Sigmoid colon (tissue), 3 donors: ENCODE measurements around the gene ECM1.

ENCODE experiments used
- POLR2A ChIP-seq, 2 donors: fragments of 450-650 bp; IDR thresholded peaks; one replicate each; pipeline ENCODE4 v1.6.1; 2016; ENCODE audit warnings: antibody characterized with exemption in 2 of 2, mild to moderate bottlenecking in 2 of 2, moderate library complexity in 2 of 2
- TF ChIP-seq, protein P1 (sequence below), 4 experiments: fragments of 450-650 bp in 3 of 4; fragments of 200-600 bp in 1 of 4; IDR thresholded peaks; one replicate each; pipeline ENCODE4 v1.5.1; 2016 to 2019; ENCODE audit warnings: antibody characterized with exemption in 4 of 4, mild to moderate bottlenecking in 3 of 4, moderate library complexity in 2 of 4

DNA sequence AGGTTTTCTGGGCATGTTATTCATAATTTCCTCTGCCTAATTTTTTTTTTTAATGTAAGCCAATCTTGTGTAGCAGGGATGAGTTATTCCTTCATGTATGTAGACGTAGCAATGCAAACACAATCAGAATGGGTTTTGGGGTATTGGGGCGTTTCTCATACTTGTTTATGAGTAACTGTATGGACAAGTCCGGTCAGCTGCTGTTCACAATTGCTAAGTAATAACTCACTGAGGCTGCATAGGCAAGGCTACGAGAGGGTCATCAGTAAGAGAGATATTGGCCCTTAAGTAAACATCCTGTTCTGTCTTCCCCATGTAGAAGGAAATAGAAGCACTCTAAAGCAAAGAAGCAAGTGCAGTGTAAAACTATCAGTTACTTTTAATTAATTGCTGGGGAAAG lies 30.2 kb upstream of the ECM1 start:
- TF ChIP-seq, protein P1, sequence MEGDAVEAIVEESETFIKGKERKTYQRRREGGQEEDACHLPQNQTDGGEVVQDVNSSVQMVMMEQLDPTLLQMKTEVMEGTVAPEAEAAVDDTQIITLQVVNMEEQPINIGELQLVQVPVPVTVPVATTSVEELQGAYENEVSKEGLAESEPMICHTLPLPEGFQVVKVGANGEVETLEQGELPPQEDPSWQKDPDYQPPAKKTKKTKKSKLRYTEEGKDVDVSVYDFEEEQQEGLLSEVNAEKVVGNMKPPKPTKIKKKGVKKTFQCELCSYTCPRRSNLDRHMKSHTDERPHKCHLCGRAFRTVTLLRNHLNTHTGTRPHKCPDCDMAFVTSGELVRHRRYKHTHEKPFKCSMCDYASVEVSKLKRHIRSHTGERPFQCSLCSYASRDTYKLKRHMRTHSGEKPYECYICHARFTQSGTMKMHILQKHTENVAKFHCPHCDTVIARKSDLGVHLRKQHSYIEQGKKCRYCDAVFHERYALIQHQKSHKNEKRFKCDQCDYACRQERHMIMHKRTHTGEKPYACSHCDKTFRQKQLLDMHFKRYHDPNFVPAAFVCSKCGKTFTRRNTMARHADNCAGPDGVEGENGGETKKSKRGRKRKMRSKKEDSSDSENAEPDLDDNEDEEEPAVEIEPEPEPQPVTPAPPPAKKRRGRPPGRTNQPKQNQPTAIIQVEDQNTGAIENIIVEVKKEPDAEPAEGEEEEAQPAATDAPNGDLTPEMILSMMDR (IDR thresholded peaks at IDR 0.05), result no peak
- TF ChIP-seq POLR2A (IDR thresholded peaks at IDR 0.05), result no peak
